Neural cell (in vitro differentiated cells): ENCODE results near the gene NFS1.

Source experiments
- CTCF ChIP-seq: fragments of 450-650 bp; IDR thresholded peaks from 2 replicates; pipeline ENCODE4 v1.5.1; 2014; ENCODE audit warnings: antibody characterized with exemption, mild to moderate bottlenecking, moderate library complexity; ENCODE audit not compliant: poor library complexity, severe bottlenecking
- EZH2 ChIP-seq: fragments of 200-600, 300-800 bp; shearing (Covaris generic), sonication (generic); IDR thresholded peaks from 2 replicates; pipeline ENCODE4 v1.6.1; 2014; ENCODE audit warnings: antibody characterized with exemption, low read length, borderline replicate concordance, mild to moderate bottlenecking; ENCODE audit not compliant: insufficient read depth, poor library complexity, severe bottlenecking
- POLR2AphosphoS5 ChIP-seq: IDR thresholded peaks from 2 replicates; pipeline ENCODE4 v1.6.1; 2012

- TF ChIP-seq EZH2 (no peak), POLR2AphosphoS5 (no peak), CTCF (no peak)
Measured at GRCh38 chr20:35651958-35652357, 47.2 kb downstream of the NFS1 start.
